Subcutaneous adipose tissue (tissue), 4 donors: ENCODE data around the gene SPINDOC. TPM values are rescaled to one million over a fixed set of nuclear protein-coding genes. Genes with fewer than 3 reads are reported as not detected.

Experiments
- total RNA-seq, 4 donors: library from RNA; depleted of rRNA; stranded (reverse); fragments of >200 nt; gene quantifications; one replicate each; pipeline ENCODE4 v1.1.0, GENCODE V29; 2016
- TF ChIP-seq, protein P1 (sequence below): fragments of 450-650 bp; IDR thresholded peaks from one replicate; pipeline ENCODE4 v1.5.1; 2016; ENCODE audit warnings: low read depth, mild to moderate bottlenecking, control low read depth, antibody characterized with exemption, moderate library complexity

The SPINDOC gene
- total RNA-seq, 4 donors from 2014 or later = 4.6 to 7.3 (median 5.0) TPM

GRCh38 chr11:63850920-63851319 lies 37.7 kb downstream of the SPINDOC start:
- TF ChIP-seq, protein P1, sequence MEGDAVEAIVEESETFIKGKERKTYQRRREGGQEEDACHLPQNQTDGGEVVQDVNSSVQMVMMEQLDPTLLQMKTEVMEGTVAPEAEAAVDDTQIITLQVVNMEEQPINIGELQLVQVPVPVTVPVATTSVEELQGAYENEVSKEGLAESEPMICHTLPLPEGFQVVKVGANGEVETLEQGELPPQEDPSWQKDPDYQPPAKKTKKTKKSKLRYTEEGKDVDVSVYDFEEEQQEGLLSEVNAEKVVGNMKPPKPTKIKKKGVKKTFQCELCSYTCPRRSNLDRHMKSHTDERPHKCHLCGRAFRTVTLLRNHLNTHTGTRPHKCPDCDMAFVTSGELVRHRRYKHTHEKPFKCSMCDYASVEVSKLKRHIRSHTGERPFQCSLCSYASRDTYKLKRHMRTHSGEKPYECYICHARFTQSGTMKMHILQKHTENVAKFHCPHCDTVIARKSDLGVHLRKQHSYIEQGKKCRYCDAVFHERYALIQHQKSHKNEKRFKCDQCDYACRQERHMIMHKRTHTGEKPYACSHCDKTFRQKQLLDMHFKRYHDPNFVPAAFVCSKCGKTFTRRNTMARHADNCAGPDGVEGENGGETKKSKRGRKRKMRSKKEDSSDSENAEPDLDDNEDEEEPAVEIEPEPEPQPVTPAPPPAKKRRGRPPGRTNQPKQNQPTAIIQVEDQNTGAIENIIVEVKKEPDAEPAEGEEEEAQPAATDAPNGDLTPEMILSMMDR = no peak

GRCh38 chr11:63851364-63851763 lies 38.1 kb downstream of the SPINDOC start:
- TF ChIP-seq, protein P1 = no peak

- TF ChIP-seq, protein P1 = no peak
These were observed 40.2 kb downstream of the SPINDOC start for GRCh38 chr11:63853476-63853875.

DNA sequence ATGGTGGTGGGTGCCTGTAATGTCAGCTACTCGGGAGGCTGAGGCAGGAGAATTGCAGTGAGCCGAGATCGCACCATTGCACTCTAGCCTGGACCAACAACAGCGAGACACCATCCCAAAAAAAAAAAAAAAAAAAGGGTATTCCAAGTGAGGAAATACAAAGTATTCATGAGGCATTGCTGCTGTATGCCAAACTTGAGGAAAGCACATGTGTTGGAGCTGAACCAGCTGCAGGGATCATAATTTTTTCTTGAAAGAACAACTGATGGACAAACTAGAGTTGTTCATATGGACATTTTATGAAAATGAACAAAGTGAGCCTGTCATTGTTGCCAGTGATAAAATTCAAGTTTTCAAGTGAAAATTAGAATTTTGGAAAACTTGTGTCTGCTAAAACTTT lies 41.4 kb downstream of the SPINDOC start:
- TF ChIP-seq, protein P1 = no peak

- TF ChIP-seq, protein P1 = no peak
These were observed 42.7 kb downstream of the SPINDOC start for GRCh38 chr11:63855975-63856374.

DNA sequence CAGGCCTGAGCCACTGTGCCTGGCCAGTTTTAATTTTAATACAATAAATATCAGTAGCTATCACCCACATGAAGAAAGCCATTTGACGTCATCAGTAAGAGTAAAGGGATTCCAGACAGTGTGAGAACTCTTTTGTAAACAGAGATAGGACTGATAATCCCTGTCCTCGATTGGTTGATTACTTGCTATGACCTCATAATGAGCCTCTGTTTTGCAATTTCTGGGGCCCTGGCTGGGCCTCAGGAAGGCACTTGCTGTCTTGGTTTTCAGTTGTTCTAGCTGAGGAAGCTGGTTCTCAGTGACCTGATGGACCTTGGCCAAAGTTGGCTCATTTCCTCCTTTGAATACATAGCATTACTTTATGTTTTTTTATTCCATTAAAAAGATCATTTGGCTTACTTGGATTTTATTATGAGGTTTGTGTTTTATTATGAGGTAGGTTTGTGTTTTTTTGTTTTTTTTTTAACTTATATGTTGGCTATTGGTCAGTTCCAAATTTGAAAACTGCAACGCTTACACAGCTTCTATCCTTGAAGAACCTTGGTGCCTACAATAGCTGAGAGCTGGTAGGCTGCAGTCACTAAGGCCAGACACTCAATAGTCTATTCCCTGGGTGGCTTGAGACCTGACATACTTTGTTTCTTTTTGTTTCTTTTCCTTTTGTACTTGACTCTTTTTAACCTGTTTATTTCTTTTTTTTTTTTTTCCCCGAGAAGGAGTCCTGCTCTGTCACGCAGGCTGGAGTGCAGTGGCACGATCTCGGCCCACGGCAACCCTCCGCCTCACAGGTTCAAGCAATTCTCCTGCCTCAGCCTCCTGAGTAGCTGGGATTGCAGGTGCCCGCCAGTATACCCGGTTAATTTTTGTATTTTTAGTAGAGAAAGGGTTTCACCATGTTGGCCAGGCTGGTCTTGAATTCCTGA lies 45.6 kb downstream of the SPINDOC start:
- TF ChIP-seq, protein P1 = no peak

DNA sequence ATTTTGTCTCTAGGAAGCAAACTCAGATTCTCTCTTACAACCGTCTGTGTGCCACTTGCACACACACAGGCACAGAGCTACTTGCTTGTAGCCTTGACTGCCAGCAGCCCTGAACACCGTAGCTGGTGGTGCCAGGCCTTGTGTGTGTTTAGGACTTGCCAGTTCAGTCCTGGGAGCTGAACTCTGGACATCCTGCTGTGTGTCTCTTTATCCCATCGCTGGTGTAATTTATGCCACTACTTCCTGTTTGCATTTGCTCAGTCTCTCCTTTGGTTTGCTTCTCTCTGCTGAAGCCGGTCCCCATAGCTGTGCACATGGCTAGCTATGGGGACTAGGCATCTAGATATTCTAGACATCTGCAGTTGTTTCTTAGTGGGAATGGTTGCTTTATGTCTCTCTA lies 49.7 kb downstream of the SPINDOC start:
- TF ChIP-seq, protein P1 = no peak
